Cardiac fibroblast (primary cell): ENCODE measurements around the gene ZNF143.
"Not testable (repeated sequence)": the region's sequence is repeated elsewhere in the genome, so short reads cannot be mapped to it uniquely, and the experiment has no call there.

Experiments used
- DNase-seq, 2 donors: peaks; one replicate each; pipeline versions ENCODE4 v3.0.0 to v3.0.0-alpha.2; 2010; ENCODE audit warnings: low read depth in 2 of 2
- H3K4me3 ChIP-seq, 2 donors: replicated peaks in 1 of 2; 1 replicate in 1 of 2; 2 replicates in 1 of 2; pipeline ENCODE4 v1.5.1; 2011; ENCODE audit warnings: low read depth in 2 of 2, low read length in 2 of 2, mild to moderate bottlenecking in 2 of 2, moderate library complexity in 1 of 2
- CTCF ChIP-seq: IDR thresholded peaks from one replicate; pipeline ENCODE4 v1.5.1; 2011; ENCODE audit warnings: low read depth, mild to moderate bottlenecking, low read length, inconsistent platforms

The ZNF143 gene

GRCh38 chr11:9538548-9538947 lies 77.7 kb downstream of the ZNF143 start:
- H3K4me3 ChIP-seq = no peak overlapping the region
- no peak for DNase-seq
- no peak for TF ChIP-seq CTCF

GRCh38 chr11:9549216-9549615 lies 88.4 kb downstream of the ZNF143 start:
- not testable (repeated sequence) for H3K4me3 ChIP-seq, DNase-seq

GRCh38 chr11:9550191-9550628 lies 89.4 kb downstream of the ZNF143 start:
- TF ChIP-seq CTCF = no peak
- no peak overlapping the region for H3K4me3 ChIP-seq

DNA sequence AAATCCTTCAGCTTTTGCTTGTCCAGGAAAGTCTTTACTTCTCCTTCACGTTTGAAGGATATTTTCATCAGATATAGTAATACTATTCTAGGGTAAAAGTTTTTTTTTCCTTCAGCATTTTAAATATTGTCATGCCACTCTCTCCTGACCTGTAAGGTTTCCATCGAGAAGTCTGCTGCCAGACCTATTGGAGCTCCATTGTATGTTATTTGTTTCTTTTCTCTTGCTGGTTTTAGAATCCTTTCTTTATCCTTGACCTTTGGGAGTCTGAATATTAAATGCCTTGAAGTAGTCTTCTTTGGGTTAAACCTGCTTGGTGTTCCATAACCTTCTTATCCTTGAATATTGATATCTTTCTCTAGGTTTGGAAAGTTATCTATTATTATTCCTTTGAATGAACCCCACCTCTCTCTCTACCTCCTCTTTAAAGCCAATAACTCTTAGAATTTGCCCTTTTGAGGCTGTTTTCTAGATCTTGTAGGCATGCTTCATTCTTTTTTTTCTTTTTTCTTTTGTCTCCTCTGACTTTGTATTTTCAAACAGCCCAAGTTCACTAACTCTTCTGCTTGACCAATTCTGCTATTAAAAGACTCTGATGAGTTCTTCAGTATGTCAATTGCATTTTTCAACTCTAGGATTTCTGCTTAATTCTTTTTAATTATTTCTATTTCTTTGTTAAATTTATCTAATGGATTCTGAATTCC lies 100.6 kb downstream of the ZNF143 start:
- no peak overlapping the region for H3K4me3 ChIP-seq
- no peak for DNase-seq
- TF ChIP-seq CTCF = no peak

More at GRCh38 chr11:9550191-9550628, 89.4 kb downstream of the ZNF143 start:
- DNase-seq = no peak

DNA sequence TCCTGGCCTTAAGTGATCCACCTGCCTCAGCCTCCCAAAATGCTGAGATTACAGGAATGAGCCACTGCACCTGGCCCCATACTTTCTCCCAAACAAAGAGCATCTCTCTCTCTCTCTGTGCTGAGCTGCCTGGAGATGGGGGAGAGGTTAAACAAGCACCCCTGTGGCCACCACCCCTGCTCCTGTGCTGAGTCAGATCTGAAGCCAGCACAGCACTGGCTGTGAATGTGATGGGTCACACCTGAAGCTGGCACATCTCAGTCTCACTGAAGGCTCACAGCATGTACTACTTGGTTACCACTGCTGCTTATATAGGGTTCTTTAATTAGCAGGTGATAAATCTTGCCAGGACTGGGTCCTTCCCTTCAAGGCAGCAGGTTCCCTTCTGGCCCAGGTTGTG lies 101.9 kb downstream of the ZNF143 start:
- no peak for DNase-seq
- TF ChIP-seq CTCF = no peak
- H3K4me3 ChIP-seq = no peak overlapping the region

- H3K4me3 ChIP-seq = no peak overlapping the region
- no peak for TF ChIP-seq CTCF
- DNase-seq = no peak
Measured at GRCh38 chr11:9563196-9563730, 102.5 kb downstream of the ZNF143 start.

DNA sequence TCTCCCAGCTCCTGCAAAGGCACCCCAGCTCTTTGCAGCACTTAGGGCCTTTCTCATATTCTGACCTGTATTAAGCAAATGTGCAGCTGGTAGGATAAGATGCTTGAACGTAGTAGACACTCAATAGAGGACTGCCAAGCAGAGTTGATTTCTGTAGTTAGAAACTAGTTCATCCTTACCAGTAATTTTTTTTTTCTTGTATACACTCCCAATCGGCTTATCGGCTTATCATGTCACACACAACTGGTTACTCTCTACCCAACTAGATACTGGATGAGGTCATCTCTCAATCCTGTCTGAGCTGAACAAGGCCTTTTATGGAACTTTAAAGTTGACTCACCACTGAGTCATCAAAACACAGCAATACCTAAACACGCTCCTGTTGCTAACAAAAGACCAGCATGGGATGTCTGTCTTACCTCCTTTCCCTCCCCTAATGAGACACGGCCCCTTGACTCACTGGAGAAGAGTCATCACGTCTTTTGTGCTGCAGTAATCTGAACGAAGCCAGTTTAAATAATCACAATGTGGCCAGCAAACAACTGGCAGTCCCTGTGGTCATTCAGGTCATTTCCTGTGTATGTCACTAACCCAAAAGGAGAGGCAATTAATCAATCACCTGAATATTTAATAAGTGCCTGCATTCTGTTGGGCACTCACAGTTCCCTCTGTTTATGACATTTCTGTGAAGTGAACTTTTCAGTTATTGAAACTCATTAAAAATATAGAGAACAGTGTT lies 105.2 kb downstream of the ZNF143 start:
- TF ChIP-seq CTCF = no peak
- H3K4me3 ChIP-seq = no peak overlapping the region
- peak; percentile 99 to 100 for DNase-seq
